Fibroblast of the aortic adventitia (primary cell): ENCODE data around the gene RASAL1. TPM values are rescaled to one million over a fixed set of nuclear protein-coding genes. Genes with fewer than 3 reads are reported as not detected.

Experiments
- DNase-seq: peaks from one replicate; pipeline ENCODE4 v3.0.0-alpha.2; 2010; ENCODE audit warnings: low read depth
- H3K4me3 ChIP-seq: 2 replicates; pipeline ENCODE4 v1.5.1; 2011; ENCODE audit warnings: low read depth, mild to moderate bottlenecking, control low read depth, low read length, moderate library complexity
- total RNA-seq: library from RNA; depleted of rRNA; stranded (reverse); fragments of >200 nt; gene quantifications from 2 replicates; pipeline ENCODE4 v1.2.3, GENCODE V29; 2012; ENCODE audit warnings: low replicate concordance
- TF ChIP-seq, protein P1 (sequence below): IDR thresholded peaks from 2 replicates; pipeline ENCODE4 v1.5.1; 2011; ENCODE audit warnings: mild to moderate bottlenecking, low read length, control low read depth, inconsistent platforms; ENCODE audit not compliant: insufficient read depth

Gene RASAL1
- total RNA-seq, 1 donor = not detected

DNA sequence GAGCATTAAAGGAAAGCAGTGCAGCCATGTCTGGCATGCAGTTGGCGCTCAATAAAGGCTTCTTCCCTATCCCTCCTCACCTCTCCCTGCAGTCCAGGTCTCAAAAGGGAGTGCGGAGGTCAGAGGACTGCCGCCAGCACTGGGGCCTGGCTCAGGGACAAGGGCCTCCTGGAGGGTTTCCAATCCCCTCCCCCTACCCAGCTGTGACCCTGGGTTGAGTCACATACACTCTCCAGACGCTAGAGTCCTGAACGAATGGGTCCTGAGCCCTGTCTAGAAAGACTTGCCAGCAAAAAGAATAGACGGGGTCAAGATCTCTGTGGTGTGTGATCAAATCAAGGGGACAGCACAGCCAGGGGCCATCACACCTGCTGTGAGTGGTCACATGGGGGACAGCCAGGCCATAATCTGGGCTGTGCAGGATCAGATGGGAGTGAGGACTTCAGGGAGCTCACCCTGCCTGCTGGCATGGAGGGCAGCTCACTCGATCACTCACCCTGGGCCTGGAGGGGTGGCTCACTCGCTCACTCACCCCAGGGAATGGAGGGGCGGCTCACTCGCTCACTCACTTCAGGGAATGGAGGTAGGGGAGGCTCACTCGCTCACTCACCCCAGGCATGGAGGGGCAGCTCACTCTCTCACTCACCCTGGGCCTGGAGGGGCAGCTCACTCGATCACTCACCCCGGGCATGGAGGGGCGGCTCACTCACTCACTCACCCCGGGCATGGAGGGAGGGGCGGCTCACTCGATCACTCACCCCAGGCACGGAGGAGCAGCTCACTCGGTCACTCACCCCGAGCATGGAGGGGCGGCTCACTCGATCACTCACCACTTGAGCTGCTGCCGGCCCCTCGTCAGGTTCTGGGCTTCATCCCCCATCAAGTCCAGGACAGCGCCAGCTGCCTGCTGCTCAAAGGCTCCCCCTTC lies 26.8 kb upstream of the RASAL1 start:
- H3K4me3 ChIP-seq = no peak overlapping the region
- DNase-seq = no peak
- TF ChIP-seq, protein P1, sequence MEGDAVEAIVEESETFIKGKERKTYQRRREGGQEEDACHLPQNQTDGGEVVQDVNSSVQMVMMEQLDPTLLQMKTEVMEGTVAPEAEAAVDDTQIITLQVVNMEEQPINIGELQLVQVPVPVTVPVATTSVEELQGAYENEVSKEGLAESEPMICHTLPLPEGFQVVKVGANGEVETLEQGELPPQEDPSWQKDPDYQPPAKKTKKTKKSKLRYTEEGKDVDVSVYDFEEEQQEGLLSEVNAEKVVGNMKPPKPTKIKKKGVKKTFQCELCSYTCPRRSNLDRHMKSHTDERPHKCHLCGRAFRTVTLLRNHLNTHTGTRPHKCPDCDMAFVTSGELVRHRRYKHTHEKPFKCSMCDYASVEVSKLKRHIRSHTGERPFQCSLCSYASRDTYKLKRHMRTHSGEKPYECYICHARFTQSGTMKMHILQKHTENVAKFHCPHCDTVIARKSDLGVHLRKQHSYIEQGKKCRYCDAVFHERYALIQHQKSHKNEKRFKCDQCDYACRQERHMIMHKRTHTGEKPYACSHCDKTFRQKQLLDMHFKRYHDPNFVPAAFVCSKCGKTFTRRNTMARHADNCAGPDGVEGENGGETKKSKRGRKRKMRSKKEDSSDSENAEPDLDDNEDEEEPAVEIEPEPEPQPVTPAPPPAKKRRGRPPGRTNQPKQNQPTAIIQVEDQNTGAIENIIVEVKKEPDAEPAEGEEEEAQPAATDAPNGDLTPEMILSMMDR = no peak

DNA sequence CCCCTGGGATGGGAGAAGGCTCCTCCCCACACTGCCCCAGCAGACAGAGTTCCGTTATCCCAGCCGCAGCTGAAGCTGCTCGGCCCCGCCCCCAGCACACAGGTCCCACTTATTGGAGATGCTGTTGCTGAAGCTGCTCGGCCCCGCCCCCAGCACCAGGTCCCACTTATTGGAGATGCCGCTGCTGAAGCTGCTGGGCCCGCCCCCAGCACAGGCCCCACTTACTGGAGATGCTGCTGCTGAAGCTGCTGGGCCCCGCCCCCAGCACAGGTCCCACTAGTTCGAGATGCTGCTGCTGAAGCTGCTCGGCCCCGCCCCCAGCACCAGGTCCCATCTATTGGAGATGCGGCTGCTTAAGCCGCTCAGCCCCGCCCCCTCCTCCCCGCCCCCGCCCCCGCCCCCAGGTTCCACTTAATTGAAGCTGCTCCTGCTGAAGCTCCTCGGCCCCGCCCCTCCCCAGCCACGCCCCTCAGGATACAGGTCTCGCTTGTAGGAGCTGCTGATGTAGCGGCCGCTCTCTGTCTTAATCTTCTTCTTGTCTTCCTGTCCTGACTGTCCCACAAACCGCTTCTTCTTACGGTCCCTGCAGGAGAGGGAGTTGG lies 26.0 kb upstream of the RASAL1 start:
- DNase-seq = no peak
- no peak overlapping the region for H3K4me3 ChIP-seq
- TF ChIP-seq, protein P1 = no peak

DNA sequence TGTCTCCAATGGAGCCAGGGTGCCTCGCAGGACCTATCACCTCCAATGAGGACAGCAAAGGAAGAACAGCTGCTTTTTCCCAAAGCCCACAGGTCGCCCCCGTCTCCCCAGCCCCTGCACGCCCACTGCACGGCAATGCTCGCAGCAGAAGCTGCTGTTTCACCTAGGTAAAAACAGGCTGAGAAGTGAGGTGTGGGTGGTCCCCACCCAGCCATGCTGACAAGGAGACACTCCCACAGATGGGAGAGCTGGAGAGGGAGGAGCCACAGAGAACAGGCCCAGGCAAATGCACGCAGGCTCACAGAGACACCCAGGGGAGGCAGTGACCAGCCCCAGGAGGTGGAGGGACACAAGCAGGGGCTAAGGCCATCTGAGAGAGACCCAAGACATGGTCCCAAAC lies 24.4 kb upstream of the RASAL1 start:
- no peak for DNase-seq
- H3K4me3 ChIP-seq = no peak overlapping the region
- TF ChIP-seq, protein P1 = no peak

DNA sequence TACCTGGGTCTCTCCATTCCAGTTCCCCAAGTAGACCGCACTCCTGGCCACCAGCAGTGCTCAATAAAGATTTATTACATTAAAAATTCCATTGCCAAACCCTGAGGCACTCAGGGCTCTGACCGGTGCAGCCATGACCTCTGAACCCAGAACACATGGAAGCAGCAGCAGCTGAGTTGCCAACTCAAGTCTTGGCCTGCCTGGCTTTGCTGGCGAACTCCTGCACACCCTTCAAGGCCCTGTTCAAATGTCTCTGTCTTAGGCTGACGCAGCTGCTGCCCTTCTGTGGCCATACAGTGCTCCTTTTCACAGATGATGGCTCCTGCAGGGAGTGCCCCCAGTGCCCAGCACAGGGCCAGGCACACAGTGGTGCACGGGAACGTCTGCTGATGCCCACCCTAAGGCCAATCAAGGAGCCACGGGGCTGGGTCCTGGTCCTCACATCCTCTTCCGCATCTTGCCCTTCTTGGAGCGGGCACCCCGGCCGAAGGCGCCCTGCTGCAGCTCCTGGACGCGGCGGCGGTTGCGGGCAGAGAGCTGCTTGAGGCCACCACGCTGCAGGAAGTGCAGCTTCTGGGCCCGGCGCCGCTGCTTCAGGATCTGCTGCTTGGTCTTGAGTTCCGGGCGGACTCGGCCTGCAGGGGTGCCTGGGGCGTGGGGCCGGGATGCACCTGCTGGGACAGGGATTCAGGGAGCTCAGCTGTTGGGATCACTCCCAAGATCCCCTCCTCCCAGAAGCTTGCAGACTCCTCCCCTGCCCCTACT lies 23.1 kb upstream of the RASAL1 start:
- TF ChIP-seq, protein P1 = no peak
- DNase-seq = no peak
- no peak overlapping the region for H3K4me3 ChIP-seq

DNA sequence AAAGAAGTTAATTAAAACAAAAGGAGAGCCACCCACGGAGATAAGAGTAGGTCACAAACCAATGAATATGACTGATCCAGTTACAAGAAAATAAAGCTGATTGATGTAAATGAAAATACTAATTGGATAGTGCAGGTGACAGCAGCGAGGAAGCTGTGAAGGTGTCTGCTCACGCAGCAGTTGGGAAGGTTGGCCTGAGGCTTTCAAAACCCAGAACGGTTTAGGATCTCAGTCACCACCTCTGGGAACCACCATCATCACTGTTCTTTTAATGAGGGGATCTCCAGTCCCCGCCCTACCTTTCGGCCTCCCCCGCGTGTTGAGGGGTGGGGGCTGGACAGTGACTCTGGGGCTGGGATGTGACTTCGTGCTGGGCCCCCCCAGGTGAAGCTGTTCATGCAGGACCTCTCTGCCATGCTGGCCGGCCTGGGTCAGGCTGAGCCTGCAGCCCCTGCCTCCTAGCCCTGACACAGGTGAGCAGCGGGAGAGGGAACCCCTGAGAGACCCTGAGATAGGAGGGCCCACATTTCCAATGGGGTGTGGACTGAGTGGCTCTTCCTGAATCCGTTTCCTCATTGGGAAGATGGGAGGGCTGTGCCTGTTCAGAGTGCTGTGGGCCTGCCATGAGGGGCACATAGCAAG lies 21.8 kb upstream of the RASAL1 start:
- DNase-seq = no peak
- TF ChIP-seq, protein P1 = no peak
- H3K4me3 ChIP-seq = no peak overlapping the region

DNA sequence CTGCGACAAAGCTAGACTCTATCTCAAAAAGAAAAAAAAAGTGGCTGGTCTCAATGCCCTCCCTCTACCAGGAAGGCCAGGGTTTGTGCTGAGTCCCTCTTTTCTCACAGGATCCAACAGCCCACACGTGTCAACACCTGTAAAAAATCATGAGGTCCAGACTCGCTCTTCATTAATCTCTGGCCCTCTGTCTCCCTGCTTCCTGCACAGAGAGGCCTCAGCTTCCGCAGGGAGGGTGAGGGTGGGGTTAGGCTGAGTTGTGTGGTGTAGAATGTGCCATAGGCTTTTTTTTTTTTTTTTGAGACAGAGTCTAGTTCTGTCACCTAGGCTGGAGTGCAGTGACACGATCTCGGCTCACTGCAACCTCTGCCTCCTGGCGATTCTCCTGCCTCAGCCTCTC lies 20.1 kb upstream of the RASAL1 start:
- H3K4me3 ChIP-seq = no peak overlapping the region
- TF ChIP-seq, protein P1 = no peak
- no peak for DNase-seq
